ENCODE data around the gene FBXO17. TPM values are rescaled to one million over a fixed set of nuclear protein-coding genes. Genes with fewer than 3 reads are reported as not detected.

FBXO17 gene
- total and polyA plus RNA-seq, 12 donors, result 4.1 to 18.7 (median 9.4) TPM

- intact Hi-C loops (cut with DNase I), result loop anchor here in 1 of 2 donors (10.0 kb wide), 1 partner anchor 176 kb away; the partner anchor contains the start of gene CAPN12
- peaks cover 0 to 33% of the 10 kb centered on the region in 2 donors for H3K36me3 ChIP-seq (replicated peaks in 1 of 2)
- no peaks in the 10 kb centered on the region for H3K27me3 ChIP-seq
- H3K9me3 ChIP-seq (replicated peaks in 1 of 3), result no peaks in the 10 kb centered on the region
- 76 to 82% (median 78%) methylated on average over 10 to 14 of the region's 14 CpGs for WGBS, 4 donors
- H3K4me1 ChIP-seq (replicated peaks in 1 of 2), result peaks cover 0 to 3% of the 10 kb centered on the region in 2 donors
- no peak overlapping the region for H3K4me3 ChIP-seq
- TF ChIP-seq CTCF (IDR thresholded peaks at IDR 0.05) (no peak), POLR2A (IDR thresholded peaks at IDR 0.05) (no peak)
- no peak overlapping the region for H3K27ac ChIP-seq
- no peak for DNase-seq
Measured at GRCh38 chr19:38920602-38921419, 54.7 kb downstream of the FBXO17 start.

GRCh38 chr19:38919837-38920601, 55.5 kb downstream of the FBXO17 start:
- intact Hi-C loops (cut with DNase I), result loop anchor here (10.0 kb wide), 3 partner anchors 175 to 295 kb away; partner anchors contain the start of gene CAPN12 (in 1 of the 2)
- no peak overlapping the region for H3K27ac ChIP-seq
- H3K9me3 ChIP-seq (replicated peaks in 1 of 3), result no peaks in the 10 kb centered on the region
- H3K27me3 ChIP-seq, result no peaks in the 10 kb centered on the region
- DNase-seq, result peak in 1 of 7 donors; percentile 12
- no peak for TF ChIP-seq POLR2A (IDR thresholded peaks at IDR 0.05)
- no peak for TF ChIP-seq CTCF (IDR thresholded peaks at IDR 0.05)
- peaks cover 0 to 25% of the 10 kb centered on the region in 2 donors for H3K36me3 ChIP-seq (replicated peaks in 1 of 2)
- peaks cover 0 to 3% of the 10 kb centered on the region in 2 donors for H3K4me1 ChIP-seq (replicated peaks in 1 of 2)
- no peak overlapping the region for H3K4me3 ChIP-seq
- WGBS, 4 donors, result 70 to 76% (median 73%) methylated on average over 21 of the region's 21 CpGs

GRCh38 chr19:38918526-38918925, 57.0 kb downstream of the FBXO17 start:
- DNase-seq, result peak in 1 of 7 donors; percentile 10
- 86 to 94% (median 90%) methylated on average over 7 to 10 of the region's 10 CpGs for WGBS, 4 donors
- peaks cover 0 to 11% of the 10 kb centered on the region in 2 donors for H3K36me3 ChIP-seq (replicated peaks in 1 of 2)
- no peaks in the 10 kb centered on the region for H3K27me3 ChIP-seq
- no peaks in the 10 kb centered on the region for H3K9me3 ChIP-seq (replicated peaks in 1 of 3)
- H3K27ac ChIP-seq, result no peak overlapping the region
- no peak for TF ChIP-seq POLR2A (IDR thresholded peaks at IDR 0.05)
- no peak for TF ChIP-seq CTCF (IDR thresholded peaks at IDR 0.05)
- intact Hi-C loops (cut with DNase I), result loop anchor here (10.0 kb wide), 2 partner anchors 284 to 294 kb away; no protein-coding TSS in a partner anchor
- H3K4me3 ChIP-seq, result no peak overlapping the region
- peaks cover 0 to 3% of the 10 kb centered on the region in 2 donors for H3K4me1 ChIP-seq (replicated peaks in 1 of 2)

Data from adrenal gland (tissue), 12 donors.